H9 (cell line): ENCODE measurements around the gene COL8A2. TPM values are rescaled to one million over a fixed set of nuclear protein-coding genes. Genes with fewer than 3 reads are reported as not detected.

Source experiments
- DNase-seq: peaks from one replicate; pipeline ENCODE4 v3.0.0-alpha.2; 2017
- H2AFZ ChIP-seq: one replicate; pipeline ENCODE4 v1.6.1; 2013; ENCODE audit warnings: mild to moderate bottlenecking, low read length, control low read depth, moderate library complexity
- H2AK5ac ChIP-seq: 2 replicates; pipeline ENCODE4 v1.6.1; 2013; ENCODE audit warnings: low read length, control low read depth, mixed read lengths; ENCODE audit not compliant: insufficient read length
- H2BK120ac ChIP-seq: one replicate; pipeline ENCODE4 v1.6.1; 2013; ENCODE audit warnings: low read depth, mild to moderate bottlenecking, low read length, control low read depth, inconsistent platforms; ENCODE audit not compliant: poor library complexity, severe bottlenecking
- H2BK12ac ChIP-seq: 2 replicates; pipeline ENCODE4 v1.6.1; 2013; ENCODE audit warnings: low read length, control low read depth, mixed read lengths, low read depth; ENCODE audit not compliant: insufficient read length
- H2BK15ac ChIP-seq: 2 replicates; pipeline ENCODE4 v1.6.1; 2013; ENCODE audit warnings: low read depth, low read length, control low read depth
- H2BK20ac ChIP-seq: one replicate; pipeline ENCODE4 v1.6.1; 2013; ENCODE audit warnings: low read depth, mild to moderate bottlenecking, low read length, control low read depth, inconsistent platforms; ENCODE audit not compliant: poor library complexity, severe bottlenecking
- H2BK5ac ChIP-seq: 2 replicates; pipeline ENCODE4 v1.6.1; 2013; ENCODE audit warnings: low read length, control low read depth, mixed read lengths; ENCODE audit not compliant: insufficient read length
- H3K14ac ChIP-seq: 2 replicates; pipeline ENCODE4 v1.6.1; 2013; ENCODE audit warnings: low read length, control low read depth; ENCODE audit not compliant: insufficient read depth
- H3K18ac ChIP-seq: 2 replicates; pipeline ENCODE4 v1.6.1; 2013; ENCODE audit warnings: low read depth, mild to moderate bottlenecking, mixed read lengths, low read length, control low read depth; ENCODE audit not compliant: insufficient read length
- H3K23ac ChIP-seq: 2 replicates; pipeline ENCODE4 v1.6.1; 2013; ENCODE audit warnings: low read length, control low read depth, mixed read lengths, low read depth; ENCODE audit not compliant: insufficient read length
- H3K23me2 ChIP-seq: 2 replicates; pipeline ENCODE4 v1.6.1; 2013; ENCODE audit warnings: low read depth, mild to moderate bottlenecking, mixed read lengths, low read length, control low read depth; ENCODE audit not compliant: insufficient read length, poor library complexity, severe bottlenecking
- H3K27ac ChIP-seq: 2 replicates; pipeline ENCODE4 v1.5.1; 2013; ENCODE audit warnings: low read length, control low read depth, mixed read lengths, low read depth; ENCODE audit not compliant: insufficient read length
- H3K27me3 ChIP-seq: 2 replicates; pipeline ENCODE4 v1.6.1; 2013; ENCODE audit warnings: low read length, control low read depth, inconsistent platforms; ENCODE audit not compliant: insufficient read depth
- H3K4ac ChIP-seq: 2 replicates; pipeline ENCODE4 v1.6.1; 2013; ENCODE audit warnings: low read depth, mild to moderate bottlenecking, control low read depth, inconsistent platforms, low read length, moderate library complexity
- H3K4me1 ChIP-seq: 2 replicates; pipeline ENCODE4 v1.6.1; 2013; ENCODE audit warnings: low read length, control low read depth, inconsistent platforms; ENCODE audit not compliant: insufficient read depth
- H3K4me2 ChIP-seq: 2 replicates; pipeline ENCODE4 v1.6.1; 2013; ENCODE audit warnings: low read length, control low read depth, mixed read lengths; ENCODE audit not compliant: insufficient read length, insufficient read depth
- H3K56ac ChIP-seq: 2 replicates; pipeline ENCODE4 v1.6.1; 2013; ENCODE audit warnings: low read depth, mild to moderate bottlenecking, mixed read lengths, low read length, control low read depth; ENCODE audit not compliant: insufficient read length
- H3K79me1 ChIP-seq: 2 replicates; pipeline ENCODE4 v1.6.1; 2013; ENCODE audit warnings: low read depth, mild to moderate bottlenecking, moderate library complexity, low read length, control low read depth, inconsistent platforms; ENCODE audit not compliant: insufficient read depth, poor library complexity, severe bottlenecking
- H3K79me2 ChIP-seq: 2 replicates; pipeline ENCODE4 v1.6.1; 2013; ENCODE audit warnings: low read length, control low read depth, inconsistent platforms; ENCODE audit not compliant: insufficient read depth
- H3K9ac ChIP-seq: 2 replicates; pipeline ENCODE4 v1.6.1; 2013; ENCODE audit warnings: low read length, control low read depth, mixed read lengths; ENCODE audit not compliant: insufficient read length; ENCODE audit errors: extremely low read depth
- H3K9me3 ChIP-seq: one replicate; pipeline ENCODE4 v1.6.1; 2013; ENCODE audit warnings: low read depth, low read length, inconsistent platforms; ENCODE audit not compliant: control insufficient read depth
- H3T11ph ChIP-seq: one replicate; pipeline ENCODE4 v1.6.1; 2013; ENCODE audit warnings: mild to moderate bottlenecking, low read length, control low read depth, inconsistent platforms
- H4K20me1 ChIP-seq: one replicate; pipeline ENCODE4 v1.6.1; 2013; ENCODE audit not compliant: control insufficient read depth, insufficient read length, insufficient read depth
- H4K5ac ChIP-seq: 2 replicates; pipeline ENCODE4 v1.6.1; 2013; ENCODE audit warnings: low read depth, mild to moderate bottlenecking, mixed read lengths, low read length, control low read depth; ENCODE audit not compliant: insufficient read length
- H4K8ac ChIP-seq: replicated peaks from 2 replicates; pipeline ENCODE4 v1.6.1; 2013; ENCODE audit warnings: low read length, control low read depth, mixed read lengths, low read depth; ENCODE audit not compliant: insufficient read length
- H4K91ac ChIP-seq: 2 replicates; pipeline ENCODE4 v1.6.1; 2013; ENCODE audit warnings: low read depth, mild to moderate bottlenecking, moderate library complexity, mixed read lengths, low read length, control low read depth; ENCODE audit not compliant: insufficient read length
- H3K27ac Mint-ChIP-seq, 3 experiments: 2 replicates in 2 of 3; 3 replicates in 1 of 3; pipeline ENCODE4 v1.8.0; 2020 to 2021; ENCODE audit warnings: mixed read lengths in 3 of 3, mild to moderate bottlenecking in 1 of 3, moderate library complexity in 1 of 3
- H3K27me3 Mint-ChIP-seq: 2 replicates; pipeline ENCODE4 v1.8.0; 2021; ENCODE audit warnings: low read depth, mild to moderate bottlenecking, moderate library complexity, mixed read lengths
- H3K36me3 Mint-ChIP-seq, 3 experiments: 2 replicates in 2 of 3; 3 replicates in 1 of 3; pipeline ENCODE4 v1.8.0; 2020 to 2021; ENCODE audit warnings: low read depth in 3 of 3, mixed read lengths in 3 of 3; ENCODE audit not compliant: insufficient read depth in 1 of 3
- H3K4me1 Mint-ChIP-seq, 2 experiments: 2 replicates each; pipeline ENCODE4 v1.8.0; 2020; ENCODE audit warnings: mixed read lengths in 2 of 2
- H3K4me3 Mint-ChIP-seq, 2 experiments: 2 replicates in 1 of 2; 3 replicates in 1 of 2; pipeline ENCODE4 v1.8.0; 2020 to 2021; ENCODE audit warnings: mild to moderate bottlenecking in 2 of 2, mixed read lengths in 2 of 2, moderate library complexity in 1 of 2
- H3K9me3 Mint-ChIP-seq, 2 experiments: 2 replicates in 1 of 2; 3 replicates in 1 of 2; pipeline ENCODE4 v1.8.0; 2020; ENCODE audit warnings: mild to moderate bottlenecking in 2 of 2, mixed read lengths in 2 of 2, moderate library complexity in 1 of 2
- CTCF ChIP-seq: fragments of 200-600 bp; sonication (generic); conservative IDR thresholded peaks from 3 replicates; pipeline ENCODE4 v1.8.0; 2021; ENCODE audit warnings: antibody characterized with exemption, mild to moderate bottlenecking
- total RNA-seq: library from RNA; stranded (reverse); gene quantifications from 2 replicates; pipeline ENCODE4 v1.2.1, GENCODE V29; 2021

Gene COL8A2
- total RNA-seq, 1 experiment from 2014 or later = 1.5 TPM

GRCh38 chr1:36135796-36136195 is 10.8 kb upstream of the COL8A2 start:
- Histone ChIP-seq H4K5ac (no peak overlapping the region), H3K18ac (no peak overlapping the region), H2AK5ac (no peak overlapping the region), H3K9ac (no peak overlapping the region), H3K4ac (no peak overlapping the region), H2BK15ac (no peak overlapping the region), H3K9me3 (no peaks in the 10 kb centered on the region), H3K14ac (no peak overlapping the region), H3K27me3 (no peaks in the 10 kb centered on the region), H2BK120ac (no peak overlapping the region), H3K79me1 (no peaks in the 10 kb centered on the region), H3K79me2 (no peaks in the 10 kb centered on the region), H3K23me2 (no peaks in the 10 kb centered on the region), H3K4me1 (0 out of 2 replicates have a peak, but pooled peaks cover 2% of the 10 kb centered on the region), H3K4me2 (no peak overlapping the region), H4K8ac (no peak overlapping the region), H2BK12ac (no peak overlapping the region), H3K56ac (no peak overlapping the region), H3K27ac (no peak overlapping the region), H2AFZ (no peak overlapping the region), H4K20me1 (no peaks in the 10 kb centered on the region), H4K91ac (no peak overlapping the region), H3K23ac (no peak overlapping the region), H2BK20ac (no peak overlapping the region), H3T11ph (no peak overlapping the region), H2BK5ac (no peak overlapping the region)
- no peaks in the 10 kb centered on the region for H3K27me3 Mint-ChIP-seq
- no peak for DNase-seq
- H3K4me1 Mint-ChIP-seq = peaks cover 6 to 12% of the 10 kb centered on the region in 2 experiments
- no peaks in the 10 kb centered on the region for H3K9me3 Mint-ChIP-seq
- H3K27ac Mint-ChIP-seq = peak overlapping the region in 2 of 3 experiments; percentile 28 to 45; a peak in 2 of 7 replicates
- no peak for TF ChIP-seq CTCF
- H3K36me3 Mint-ChIP-seq = peaks cover 6 to 36% (median 17%) of the 10 kb centered on the region in 3 experiments; a peak in 6 of 7 replicates
- no peak overlapping the region for H3K4me3 Mint-ChIP-seq
